H1 (cell line): ENCODE results near the gene ARID5A. TPM values are rescaled to one million over a fixed set of nuclear protein-coding genes. Genes with fewer than 3 reads are reported as not detected.

ENCODE experiments used
- CHD2 ChIP-seq: IDR thresholded peaks from 2 replicates; pipeline ENCODE4 v1.6.1; 2012; ENCODE audit warnings: low read length, improper control_type of control experiment
- HDAC2 ChIP-seq, 2 experiments: fragments of 300-600 bp in 1 of 2; sonication (generic) in 1 of 2; IDR thresholded peaks; 2 replicates each; pipeline ENCODE4 v1.6.1; 2011 to 2012; ENCODE audit warnings: low read depth in 2 of 2, low read length in 2 of 2, mild to moderate bottlenecking in 2 of 2, moderate library complexity in 2 of 2, borderline replicate concordance in 1 of 2, inconsistent platforms in 1 of 2
- JUND ChIP-seq: IDR thresholded peaks from 2 replicates; pipeline ENCODE4 v1.6.1; 2011; ENCODE audit warnings: mild to moderate bottlenecking, improper control_type of control experiment, low read length
- KDM5A ChIP-seq: fragments of 200-600 bp; IDR thresholded peaks from 2 replicates; pipeline ENCODE4 v1.7.1; 2012; ENCODE audit warnings: mild to moderate bottlenecking, low read length, inconsistent platforms, mixed read lengths
- SRF ChIP-seq: IDR thresholded peaks from 2 replicates; pipeline ENCODE4 v1.6.1; 2011; ENCODE audit warnings: mild to moderate bottlenecking, low read depth, low read length, moderate library complexity
- SUZ12 ChIP-seq: fragments of 200-600 bp; sonication (generic); IDR thresholded peaks from 2 replicates; pipeline ENCODE4 v1.6.1; 2012; ENCODE audit warnings: mild to moderate bottlenecking, inconsistent platforms, low read length, moderate library complexity, mixed read lengths
- polyA plus RNA-seq, 7 experiments: library from polyadenylated mRNA; depleted of rRNA in 3 of 7; stranded (reverse) in 5 of 7; unstranded in 2 of 7; fragments of >200 nt in 5 of 7; fragments of 200-250 nt in 2 of 7; gene quantifications; 1 replicate in 5 of 7; 2 replicates in 1 of 7; 4 replicates in 1 of 7; pipeline versions ENCODE4 v1.2.1 to v1.2.3, GENCODE V29; 2011 to 2013; ENCODE audit warnings: missing spikeins in 2 of 7, mixed read lengths in 2 of 7
- total RNA-seq: library from RNA; stranded (reverse); fragmentation: NEBNext Ultra II Directional; extraction: Animal tissue kit (Norgen Biotek cat#: 25700); gene quantifications from 2 replicates; pipeline ENCODE4 v1.2.1, GENCODE V29; 2021

Gene ARID5A
- total and polyA plus RNA-seq, 2 of the 8 experiments (the other 6 are each of a cell fraction or from before 2014, with no cell fraction given) = 3.3 to 5.3 TPM

GRCh38 chr2:96528700-96529375 is 7.7 kb upstream of the ARID5A start (continued):
- TF ChIP-seq SRF (no peak), CHD2 (no peak), SUZ12 (no peak), HDAC2 (IDR thresholded peaks at IDR 0.05; ENCODE audit: borderline replicate concordance in 1 of 2, low read depth in 2 of 2, low read length in 2 of 2) (no peak), KDM5A (no peak), JUND (no peak)
- TF ChIP-seq, all 59 proteins: peak for 0
